SU-DHL-6 (cell line): Measurements from ENCODE around the gene TIAM2.

Experiments
- EZH2phosphoT487 ChIP-seq: fragments of 200-600 bp; sonication (generic), shearing (Covaris generic); conservative IDR thresholded peaks from 2 replicates; pipeline ENCODE4 v1.6.1; 2018; ENCODE audit warnings: mild to moderate bottlenecking, antibody characterized with exemption, low read length, moderate library complexity, mixed read lengths
- TF ChIP-seq, protein P1 (sequence below): fragments of 200-600 bp; sonication (generic); IDR thresholded peaks from one replicate; pipeline ENCODE4 v1.5.1; 2017; ENCODE audit warnings: antibody characterized with exemption, mild to moderate bottlenecking, low read length, moderate library complexity; ENCODE audit not compliant: insufficient read depth, poor library complexity, severe bottlenecking

DNA sequence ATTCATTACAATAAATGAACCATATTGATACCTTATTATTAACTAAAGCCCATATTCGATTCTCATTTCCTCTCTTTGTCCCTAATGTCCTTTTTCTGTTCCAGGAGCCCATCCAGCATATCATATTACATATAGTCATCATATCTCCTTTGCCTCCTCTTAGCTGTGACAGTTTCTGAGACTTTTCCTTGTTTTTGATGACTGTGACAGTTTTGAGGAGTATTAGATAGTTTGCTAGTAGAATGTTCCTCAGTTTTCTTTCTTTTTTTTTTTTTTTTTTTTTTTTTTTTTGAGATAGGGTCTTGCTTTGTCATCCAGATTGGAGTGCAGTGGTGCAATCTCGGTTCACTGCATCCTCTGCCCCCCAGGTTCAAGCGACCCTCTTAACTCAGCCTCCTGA lies 61.6 kb downstream of the TIAM2 start:
- TF ChIP-seq, protein P1, sequence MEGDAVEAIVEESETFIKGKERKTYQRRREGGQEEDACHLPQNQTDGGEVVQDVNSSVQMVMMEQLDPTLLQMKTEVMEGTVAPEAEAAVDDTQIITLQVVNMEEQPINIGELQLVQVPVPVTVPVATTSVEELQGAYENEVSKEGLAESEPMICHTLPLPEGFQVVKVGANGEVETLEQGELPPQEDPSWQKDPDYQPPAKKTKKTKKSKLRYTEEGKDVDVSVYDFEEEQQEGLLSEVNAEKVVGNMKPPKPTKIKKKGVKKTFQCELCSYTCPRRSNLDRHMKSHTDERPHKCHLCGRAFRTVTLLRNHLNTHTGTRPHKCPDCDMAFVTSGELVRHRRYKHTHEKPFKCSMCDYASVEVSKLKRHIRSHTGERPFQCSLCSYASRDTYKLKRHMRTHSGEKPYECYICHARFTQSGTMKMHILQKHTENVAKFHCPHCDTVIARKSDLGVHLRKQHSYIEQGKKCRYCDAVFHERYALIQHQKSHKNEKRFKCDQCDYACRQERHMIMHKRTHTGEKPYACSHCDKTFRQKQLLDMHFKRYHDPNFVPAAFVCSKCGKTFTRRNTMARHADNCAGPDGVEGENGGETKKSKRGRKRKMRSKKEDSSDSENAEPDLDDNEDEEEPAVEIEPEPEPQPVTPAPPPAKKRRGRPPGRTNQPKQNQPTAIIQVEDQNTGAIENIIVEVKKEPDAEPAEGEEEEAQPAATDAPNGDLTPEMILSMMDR = no peak
- TF ChIP-seq EZH2phosphoT487 = no peak
